Right lobe of liver (tissue), 4 donors: ENCODE data around the gene TNXB.

Source experiments
- CTCF ChIP-seq, 4 donors: fragments of 200-600 bp in 3 of 4; fragments of 450-650 bp in 1 of 4; IDR thresholded peaks; one replicate each; pipeline versions ENCODE4 v1.5.1 to v1.8.0; 2016 to 2022; ENCODE audit warnings: antibody characterized with exemption in 4 of 4, mild to moderate bottlenecking in 2 of 4
- POLR2A ChIP-seq: fragments of 450-650 bp; IDR thresholded peaks from one replicate; pipeline ENCODE4 v1.6.1; 2017; ENCODE audit warnings: antibody characterized with exemption, mild to moderate bottlenecking
- donor health status: DM: no; HTN: no; CAD: no.
- donor health status: DM: no; HTN: no; CAD: no.
- donor health status: DM: no; HTN: yes; CAD: no.

DNA sequence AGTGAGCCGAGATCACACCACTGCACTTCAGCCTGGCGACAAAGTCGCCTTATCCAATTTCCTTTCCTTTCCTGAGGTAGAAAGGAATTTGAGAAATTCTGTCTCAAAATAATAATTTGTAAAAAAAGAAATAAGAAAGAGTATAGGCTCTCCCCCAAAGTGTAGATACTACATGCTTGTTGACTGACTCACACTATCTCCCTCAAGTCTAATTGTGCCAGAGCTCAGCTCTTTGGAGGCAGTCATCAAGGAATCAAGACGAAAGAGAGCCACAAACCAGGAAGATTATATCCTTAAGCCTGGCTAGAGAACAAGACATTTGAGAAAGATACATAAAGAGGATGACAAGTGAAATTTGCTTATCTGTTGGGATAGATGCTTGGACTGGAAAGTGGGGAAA, 24.6 kb upstream of the TNXB start:
- TF ChIP-seq CTCF (IDR thresholded peaks at IDR 0.05) (no peak), POLR2A (no peak)
